Fibroblast of the aortic adventitia (primary cell): ENCODE results near the gene THSD8. TPM values are rescaled to one million over a fixed set of nuclear protein-coding genes. Genes with fewer than 3 reads are reported as not detected.
A peak's percentile ranks its signal among the peaks of the same experiment; 100 is the strongest.

Experiments used
- DNase-seq: peaks from one replicate; pipeline ENCODE4 v3.0.0-alpha.2; 2010; ENCODE audit warnings: low read depth
- H3K4me3 ChIP-seq: 2 replicates; pipeline ENCODE4 v1.5.1; 2011; ENCODE audit warnings: low read depth, mild to moderate bottlenecking, control low read depth, low read length, moderate library complexity
- CTCF ChIP-seq: IDR thresholded peaks from 2 replicates; pipeline ENCODE4 v1.5.1; 2011; ENCODE audit warnings: mild to moderate bottlenecking, low read length, control low read depth, inconsistent platforms; ENCODE audit not compliant: insufficient read depth
- total RNA-seq: library from RNA; depleted of rRNA; stranded (reverse); fragments of >200 nt; gene quantifications from 2 replicates; pipeline ENCODE4 v1.2.3, GENCODE V29; 2012; ENCODE audit warnings: low replicate concordance

The THSD8 gene
- total RNA-seq, 1 donor: not detected

DNA sequence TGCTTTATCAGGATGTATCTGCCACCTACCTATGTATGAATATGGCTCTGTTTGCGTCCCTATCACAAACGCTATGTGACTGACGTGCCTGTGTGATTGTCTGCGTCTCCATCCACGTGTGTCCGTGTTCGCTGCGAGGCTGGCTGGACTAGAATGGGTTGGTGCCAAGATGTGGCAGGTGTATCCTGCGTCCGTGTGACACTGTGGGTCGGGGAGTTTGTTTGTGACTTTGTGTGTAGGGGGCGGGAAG lies 19.8 kb upstream of the THSD8 start:
- no peak for TF ChIP-seq CTCF
- peak overlapping the region; percentile 55 for H3K4me3 ChIP-seq
- DNase-seq: no peak

- no peak for TF ChIP-seq CTCF
- H3K4me3 ChIP-seq: peak overlapping the region; percentile 60
- peak; percentile 91 for DNase-seq
Observed at GRCh38 chr19:12782424-12783290, 19.2 kb upstream of the THSD8 start.

GRCh38 chr19:12783291-12783848 lies 18.5 kb upstream of the THSD8 start:
- H3K4me3 ChIP-seq: peak overlapping the region; percentile 60
- no peak for DNase-seq
- TF ChIP-seq CTCF: no peak

GRCh38 chr19:12783849-12784393 lies 17.9 kb upstream of the THSD8 start:
- TF ChIP-seq CTCF: no peak
- H3K4me3 ChIP-seq: no peak overlapping the region
- no peak for DNase-seq

GRCh38 chr19:12784394-12784870 lies 17.4 kb upstream of the THSD8 start:
- no peak for DNase-seq
- no peak overlapping the region for H3K4me3 ChIP-seq
- no peak for TF ChIP-seq CTCF

- no peak overlapping the region for H3K4me3 ChIP-seq
- TF ChIP-seq CTCF: no peak
- DNase-seq: peak; percentile 37
Observed at GRCh38 chr19:12784871-12785430, 16.9 kb upstream of the THSD8 start.
